ENCODE measurements around the gene ACBD5.

Gene ACBD5

GRCh38 chr10:27241652-27242472, 1.3 kb upstream of the ACBD5 start (continued):
- TF ChIP-seq ZNF280D (tag by site-specific recombination; IDR thresholded peaks at IDR 0.05) (no peak), ZNF211 (tag by site-specific recombination; IDR thresholded peaks at IDR 0.05; ENCODE audit: low read depth) (no peak), ZNF280C (tag by site-specific recombination; IDR thresholded peaks at IDR 0.05) (no peak), ZNF302 (tag by site-specific recombination; IDR thresholded peaks at IDR 0.05; ENCODE audit: low read depth) (no peak), BCL11B (tag by site-specific recombination; IDR thresholded peaks at IDR 0.05; ENCODE audit: low read depth) (peak; percentile 93), IKZF3 (tag by site-specific recombination; IDR thresholded peaks at IDR 0.05) (no peak), WT1 (tag by site-specific recombination; IDR thresholded peaks at IDR 0.05) (no peak), KLF17 (tag by site-specific recombination; IDR thresholded peaks at IDR 0.05) (0 out of 2 replicates have a peak, but pooled peaks have one; percentile 59), OSR2 (tag by site-specific recombination; IDR thresholded peaks at IDR 0.05) (no peak), ZNF2 (tag by site-specific recombination; IDR thresholded peaks at IDR 0.05) (peak; percentile 29; the same call in 1 of the 2 replicates), ZSCAN18 (tag by site-specific recombination; IDR thresholded peaks at IDR 0.05) (no peak), ZNF776 (tag by site-specific recombination; IDR thresholded peaks at IDR 0.05; ENCODE audit: borderline replicate concordance) (no peak), ZNF341 (tag by site-specific recombination; IDR thresholded peaks at IDR 0.05; ENCODE audit: low read depth) (peak; percentile 100), ZNF362 (tag by site-specific recombination; IDR thresholded peaks at IDR 0.05) (no peak), ZNF510 (tag by site-specific recombination; IDR thresholded peaks at IDR 0.05; ENCODE audit: insufficient replicate concordance) (no peak), ZNF692 (tag by site-specific recombination; IDR thresholded peaks at IDR 0.05) (no peak), ZNF23 (tag by site-specific recombination; IDR thresholded peaks at IDR 0.05; ENCODE audit: borderline replicate concordance) (no peak), ZNF121 (tag by site-specific recombination; IDR thresholded peaks at IDR 0.05) (no peak), AEBP2 (tag by site-specific recombination; IDR thresholded peaks at IDR 0.05; ENCODE audit: borderline replicate concordance) (no peak), ZNF670 (tag by site-specific recombination; IDR thresholded peaks at IDR 0.05; ENCODE audit: low read depth) (no peak), KLF8 (tag by site-specific recombination; IDR thresholded peaks at IDR 0.05) (peak; percentile 92)
